AG04449 (cell line): ENCODE results near the gene PEX5L.

Source experiments
- CTCF ChIA-PET: fragments of 350-600 bp; formaldehyde crosslinking; extraction: SDS; loops from one replicate; lab custom pipeline; 2021; ENCODE audit warnings: antibody characterized with exemption; lab: Yijun Ruan, JAX
- POLR2A ChIA-PET: fragments of 400-600, 350-600 bp; formaldehyde crosslinking; extraction: SDS; loops from one replicate; lab custom pipeline; 2020; ENCODE audit warnings: antibody characterized with exemption, inconsistent platforms; lab: Yijun Ruan, JAX
- DNase-seq: peaks from one replicate; pipeline ENCODE4 v3.0.0-alpha.2; 2010; ENCODE audit warnings: low read depth, low spot score
- H3K4me3 ChIP-seq: 2 replicates; pipeline ENCODE4 v1.5.1; 2011; ENCODE audit warnings: low read depth, mild to moderate bottlenecking, control low read depth, low read length
- CTCF ChIP-seq: IDR thresholded peaks from one replicate; pipeline ENCODE4 v1.5.1; 2011; ENCODE audit warnings: mild to moderate bottlenecking, moderate library complexity, low read length, control low read depth, inconsistent platforms; ENCODE audit not compliant: insufficient read depth; ENCODE audit errors: missing control alignments

Gene PEX5L

GRCh38 chr3:179921500-179921899, 115.2 kb downstream of the PEX5L start:
- POLR2A ChIA-PET: no interaction called here
- DNase-seq: no peak
- H3K4me3 ChIP-seq: no peak overlapping the region
- CTCF ChIA-PET: interaction anchor here (1.1 to 1.8 kb wide), 2 partner anchors 9 to 110 kb away, joined by 3 to 4 read pairs; no protein-coding TSS in a partner anchor
- TF ChIP-seq CTCF: no peak

- POLR2A ChIA-PET: no interaction called here
- no peak overlapping the region for H3K4me3 ChIP-seq
- TF ChIP-seq CTCF: no peak
- CTCF ChIA-PET: no interaction called here
- DNase-seq: no peak
Measured at GRCh38 chr3:179907784-179908482, 128.8 kb downstream of the PEX5L start.

- no peak overlapping the region for H3K4me3 ChIP-seq
- CTCF ChIA-PET: no interaction called here
- TF ChIP-seq CTCF: no peak
- POLR2A ChIA-PET: no interaction called here
- DNase-seq: no peak
Measured at GRCh38 chr3:179902061-179902460, 134.7 kb downstream of the PEX5L start.

GRCh38 chr3:179898024-179898423, 138.7 kb downstream of the PEX5L start:
- no peak for DNase-seq
- no peak overlapping the region for H3K4me3 ChIP-seq
- ChIA-PET POLR2A (no interaction called here), CTCF (interaction anchor here (1.3 kb wide), 1 partner anchor 32 kb away, joined by 5 read pairs; no protein-coding TSS in a partner anchor)
- TF ChIP-seq CTCF: no peak

- no peak for TF ChIP-seq CTCF
- POLR2A ChIA-PET: no interaction called here
- no peak for DNase-seq
- H3K4me3 ChIP-seq: no peak overlapping the region
- CTCF ChIA-PET: interaction anchor here (1.3 kb wide), 1 partner anchor 32 kb away, joined by 5 read pairs; no protein-coding TSS in a partner anchor
Measured at GRCh38 chr3:179897231-179897630, 139.5 kb downstream of the PEX5L start.

GRCh38 chr3:179896507-179896906, 140.2 kb downstream of the PEX5L start:
- no peak overlapping the region for H3K4me3 ChIP-seq
- DNase-seq: no peak
- ChIA-PET POLR2A (no interaction called here), CTCF (no interaction called here)
- TF ChIP-seq CTCF: no peak
